Smooth muscle cell (in vitro differentiated cells): ENCODE results near the gene RTN1. TPM values are rescaled to one million over a fixed set of nuclear protein-coding genes. Genes with fewer than 3 reads are reported as not detected.

Experiments used
- DNase-seq: peaks from one replicate; lab custom pipeline; 2025; ENCODE audit not compliant: unreplicated experiment; lab: John Stamatoyannopoulos, UW
- H2AFZ ChIP-seq: fragments of 200-600 bp; sonication (generic); 2 replicates; pipeline ENCODE4 v1.6.0; 2016; ENCODE audit warnings: antibody characterized with exemption, low read depth, mild to moderate bottlenecking
- H3F3A ChIP-seq: fragments of 200-600 bp; sonication (generic); 2 replicates; pipeline ENCODE4 v1.6.0; 2017; ENCODE audit warnings: antibody characterized with exemption, low read depth
- H3K27ac ChIP-seq: fragments of 200-600 bp; sonication (generic); 2 replicates; pipeline ENCODE4 v1.5.1; 2016; ENCODE audit warnings: low read depth, mild to moderate bottlenecking
- H3K27me3 ChIP-seq: fragments of 200-600 bp; sonication (generic); 2 replicates; pipeline ENCODE4 v1.6.1; 2016; ENCODE audit warnings: low read depth, mild to moderate bottlenecking
- H3K36me3 ChIP-seq: fragments of 200-600 bp; sonication (generic); 2 replicates; pipeline ENCODE4 v1.5.1; 2016; ENCODE audit warnings: low read depth
- H3K4me1 ChIP-seq: fragments of 200-600 bp; sonication (generic); 2 replicates; pipeline ENCODE4 v1.5.1; 2016; ENCODE audit warnings: low read depth
- H3K4me2 ChIP-seq: fragments of 200-600 bp; sonication (generic); 2 replicates; pipeline ENCODE4 v1.6.0; 2016; ENCODE audit warnings: mild to moderate bottlenecking
- H3K4me3 ChIP-seq: fragments of 200-600 bp; sonication (generic); 2 replicates; pipeline ENCODE4 v1.5.1; 2016; ENCODE audit warnings: mild to moderate bottlenecking
- H3K79me2 ChIP-seq: fragments of 200-600 bp; sonication (generic); 2 replicates; pipeline ENCODE4 v1.6.0; 2016; ENCODE audit warnings: low read depth, mild to moderate bottlenecking
- H3K9ac ChIP-seq: fragments of 200-600 bp; sonication (generic); 2 replicates; pipeline ENCODE4 v1.6.0; 2016; ENCODE audit warnings: low read depth
- H3K9me3 ChIP-seq: fragments of 200-600 bp; sonication (generic); replicated peaks from 2 replicates; pipeline ENCODE4 v1.5.1; 2016; ENCODE audit warnings: low read depth
- H4K20me1 ChIP-seq: fragments of 200-600 bp; sonication (generic); 2 replicates; pipeline ENCODE4 v1.6.0; 2016; ENCODE audit warnings: low read depth
- CTCF ChIP-seq: fragments of 200-600 bp; sonication (generic); IDR thresholded peaks from 2 replicates; pipeline ENCODE4 v1.5.1; 2017; ENCODE audit warnings: borderline replicate concordance, mild to moderate bottlenecking, antibody characterized with exemption; ENCODE audit not compliant: insufficient read depth, poor library complexity, severe bottlenecking
- WGBS: methylation state at CpG from one replicate; pipeline ENCODE4 v1.1.7; 2016; ENCODE audit warnings: low lambda C conversion rate; 5-methylcytosine and 5-hydroxymethylcytosine counted together
- polyA plus RNA-seq: library from polyadenylated mRNA; unstranded; fragments of >200 nt; fragmentation: Nextera tagmentation; extraction: Ambion mirVana; gene quantifications from 2 replicates; pipeline ENCODE4 v1.2.1, GENCODE V29; 2016
- total RNA-seq: library from RNA; depleted of rRNA; stranded (reverse); fragments of >200 nt; gene quantifications from 2 replicates; pipeline ENCODE4 v1.2.3, GENCODE V29; 2014

The RTN1 gene
- total and polyA plus RNA-seq, 2 experiments from 2014 or later, result not detected

GRCh38 chr14:59768855-59769375 is 101.7 kb downstream of the RTN1 start:
- WGBS, result 87% methylated on average over 1 of the region's 1 CpG
- Histone ChIP-seq H3F3A (no peaks in the 10 kb centered on the region), H3K9ac (no peak overlapping the region), H3K27ac (no peak overlapping the region), H4K20me1 (no peaks in the 10 kb centered on the region), H2AFZ (no peak overlapping the region), H3K4me1 (peaks cover 13% of the 10 kb centered on the region), H3K36me3 (no peaks in the 10 kb centered on the region), H3K9me3 (no peaks in the 10 kb centered on the region), H3K4me3 (no peak overlapping the region), H3K4me2 (no peak overlapping the region), H3K79me2 (no peaks in the 10 kb centered on the region), H3K27me3 (no peaks in the 10 kb centered on the region)
- no peak for TF ChIP-seq CTCF
- DNase-seq, result no peak

GRCh38 chr14:59761851-59762250 is 108.7 kb downstream of the RTN1 start:
- no peak overlapping the region for H2AFZ ChIP-seq
- H3K4me3 ChIP-seq, result no peak overlapping the region
- 88% methylated on average over 6 of the region's 6 CpGs for WGBS
- no peak overlapping the region for H3K9ac ChIP-seq
- H3K4me1 ChIP-seq, result no peaks in the 10 kb centered on the region
- no peaks in the 10 kb centered on the region for H3K79me2 ChIP-seq
- no peaks in the 10 kb centered on the region for H3K9me3 ChIP-seq
- no peaks in the 10 kb centered on the region for H4K20me1 ChIP-seq
- DNase-seq, result no peak
- no peaks in the 10 kb centered on the region for H3K27me3 ChIP-seq
- H3K4me2 ChIP-seq, result no peak overlapping the region
- no peak for TF ChIP-seq CTCF
- H3K27ac ChIP-seq, result no peak overlapping the region
- H3K36me3 ChIP-seq, result no peaks in the 10 kb centered on the region
- no peaks in the 10 kb centered on the region for H3F3A ChIP-seq

- 91% methylated on average over 1 of the region's 1 CpG for WGBS
Measured at GRCh38 chr14:59755409-59756135, 115.0 kb downstream of the RTN1 start.

More at GRCh38 chr14:59755409-59756135, 115.0 kb downstream of the RTN1 start:
- no peaks in the 10 kb centered on the region for H3K27me3 ChIP-seq
- DNase-seq, result no peak
- peaks cover 3% of the 10 kb centered on the region for H3K4me1 ChIP-seq
- H3K9me3 ChIP-seq, result no peaks in the 10 kb centered on the region
- no peak overlapping the region for H3K9ac ChIP-seq
- H3F3A ChIP-seq, result no peaks in the 10 kb centered on the region
- H3K79me2 ChIP-seq, result no peaks in the 10 kb centered on the region
- H3K4me2 ChIP-seq, result no peak overlapping the region
- no peak overlapping the region for H3K27ac ChIP-seq
- no peak overlapping the region for H3K4me3 ChIP-seq
- no peaks in the 10 kb centered on the region for H3K36me3 ChIP-seq
- no peak overlapping the region for H2AFZ ChIP-seq
- TF ChIP-seq CTCF, result no peak
- no peaks in the 10 kb centered on the region for H4K20me1 ChIP-seq
